ENCODE data around the gene TRA2B.

Gene TRA2B

DNA sequence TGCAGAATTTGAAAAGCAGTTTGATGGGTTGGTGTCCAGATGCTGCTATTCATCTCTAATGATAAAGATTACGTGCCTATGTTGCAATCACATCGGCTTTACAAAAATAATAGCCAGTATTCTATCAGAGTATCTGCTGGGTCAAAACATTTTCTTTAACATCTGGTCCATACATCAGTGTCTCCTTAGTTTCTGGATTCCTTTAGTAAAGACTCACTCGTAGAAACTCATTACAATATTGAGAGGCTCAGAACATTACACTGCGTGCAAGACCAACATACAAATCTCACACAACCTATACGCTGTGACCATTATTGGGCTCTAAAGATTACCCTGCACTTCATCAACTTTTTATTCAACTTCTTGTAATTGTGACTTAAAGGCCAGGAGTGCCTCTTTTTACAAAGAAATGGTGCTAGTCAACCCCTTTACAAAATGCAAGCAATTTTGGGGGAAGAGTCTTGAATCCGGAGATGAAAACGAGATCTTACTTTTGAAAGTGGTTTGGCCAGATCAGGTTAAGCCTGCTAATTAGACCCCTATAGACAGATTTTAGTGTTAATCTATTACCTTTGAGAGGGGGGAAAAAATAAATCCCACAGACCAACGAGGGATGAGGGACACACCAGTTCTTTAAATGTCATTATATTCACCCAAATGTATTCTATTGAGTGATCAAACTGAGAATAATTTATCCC is 2.9 kb downstream of the TRA2B start:
- ChIA-PET POLR2A (interaction anchor here (0.6 kb wide), 1 partner anchor 1218 kb away, joined by 3 read pairs; no protein-coding TSS in a partner anchor), CTCF (interaction anchor here (1.0 kb wide), 1 partner anchor 48 kb away, joined by 3 read pairs; no protein-coding TSS in a partner anchor)
- 0% methylated on average over 7 of the region's 8 CpGs for WGBS (ENCODE audit: insufficient coverage)
- Histone ChIP-seq H3K4me1 (ENCODE audit: control extremely low read depth in 1 of 4, control insufficient read depth in 4 of 4, insufficient read depth in 4 of 4, low read length in 3 of 4) (peaks cover 42 to 61% (median 53%) of the 10 kb centered on the region in 4 experiments), H3K4me3 (ENCODE audit: control insufficient read depth in 1 of 7, extremely low read depth in 1 of 7, insufficient read depth in 4 of 7, low read depth in 2 of 7, low read length in 6 of 7) (peak overlapping the region in 6 of 7 experiments; percentile 93 to 100 (median 98)), H3K9me3 (ENCODE audit: control extremely low read depth in 1 of 5, control insufficient read depth in 4 of 5, insufficient read depth in 2 of 5, low read depth in 1 of 5, low read length in 4 of 5) (no peaks in the 10 kb centered on the region), H3K36me3 (ENCODE audit: control insufficient read depth in 4 of 4, insufficient read depth in 4 of 4, low read length in 3 of 4) (peaks cover 5 to 34% (median 8%) of the 10 kb centered on the region in 4 experiments), H3K27ac (ENCODE audit: insufficient read depth in 1 of 2, low read depth in 1 of 2, low read length in 2 of 2, poor library complexity in 1 of 2, severe bottlenecking in 2 of 2) (peak overlapping the region; percentile 100), H3K27me3 (replicated peaks in 2 of 5; ENCODE audit: control insufficient read depth in 4 of 5, insufficient read depth in 5 of 5, low read length in 4 of 5) (no peaks in the 10 kb centered on the region)
- DNase-seq = no peak

DNA sequence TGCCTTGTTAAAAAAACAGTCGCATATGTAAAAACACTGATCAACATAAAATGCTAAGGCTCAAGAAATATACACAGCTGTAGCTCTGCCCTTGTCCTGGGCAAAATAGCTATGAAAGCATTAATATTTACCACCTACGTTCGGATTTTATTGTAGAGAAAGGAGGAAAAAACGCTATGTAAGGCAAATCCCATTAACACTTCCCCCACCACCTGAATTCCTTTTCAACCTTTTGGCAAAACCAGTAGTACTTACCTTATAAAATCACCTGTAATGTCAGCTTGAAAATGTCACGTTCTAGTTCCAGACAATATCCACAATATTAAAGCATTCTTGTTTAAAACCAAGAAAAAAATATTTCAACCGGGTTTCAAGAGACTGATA is 3.6 kb downstream of the TRA2B start:
- H3K4me1 ChIP-seq (ENCODE audit: control extremely low read depth in 1 of 4, control insufficient read depth in 4 of 4, insufficient read depth in 4 of 4, low read length in 3 of 4) = peaks cover 49 to 68% (median 61%) of the 10 kb centered on the region in 4 experiments
- H3K27me3 ChIP-seq (replicated peaks in 2 of 5; ENCODE audit: control insufficient read depth in 4 of 5, insufficient read depth in 5 of 5, low read length in 4 of 5) = no peaks in the 10 kb centered on the region
- POLR2A ChIA-PET = interaction anchor here (0.6 kb wide), 1 partner anchor 1218 kb away, joined by 3 read pairs; no protein-coding TSS in a partner anchor
- peak overlapping the region; percentile 100 for H3K27ac ChIP-seq (ENCODE audit: insufficient read depth in 1 of 2, low read depth in 1 of 2, low read length in 2 of 2, poor library complexity in 1 of 2, severe bottlenecking in 2 of 2)
- WGBS (ENCODE audit: insufficient coverage) = 0% methylated on average over 2 of the region's 6 CpGs
- H3K36me3 ChIP-seq (ENCODE audit: control insufficient read depth in 4 of 4, insufficient read depth in 4 of 4, low read length in 3 of 4) = peaks cover 7 to 40% (median 12%) of the 10 kb centered on the region in 4 experiments
- H3K4me3 ChIP-seq (ENCODE audit: control insufficient read depth in 1 of 7, extremely low read depth in 1 of 7, insufficient read depth in 4 of 7, low read depth in 2 of 7, low read length in 6 of 7) = peak overlapping the region in 6 of 7 experiments; percentile 93 to 100 (median 98)
- no peaks in the 10 kb centered on the region for H3K9me3 ChIP-seq (ENCODE audit: control extremely low read depth in 1 of 5, control insufficient read depth in 4 of 5, insufficient read depth in 2 of 5, low read depth in 1 of 5, low read length in 4 of 5)
- no peak for DNase-seq
- CTCF ChIA-PET = interaction anchor here (1.0 kb wide), 1 partner anchor 49 kb away, joined by 3 read pairs; no protein-coding TSS in a partner anchor

DNA sequence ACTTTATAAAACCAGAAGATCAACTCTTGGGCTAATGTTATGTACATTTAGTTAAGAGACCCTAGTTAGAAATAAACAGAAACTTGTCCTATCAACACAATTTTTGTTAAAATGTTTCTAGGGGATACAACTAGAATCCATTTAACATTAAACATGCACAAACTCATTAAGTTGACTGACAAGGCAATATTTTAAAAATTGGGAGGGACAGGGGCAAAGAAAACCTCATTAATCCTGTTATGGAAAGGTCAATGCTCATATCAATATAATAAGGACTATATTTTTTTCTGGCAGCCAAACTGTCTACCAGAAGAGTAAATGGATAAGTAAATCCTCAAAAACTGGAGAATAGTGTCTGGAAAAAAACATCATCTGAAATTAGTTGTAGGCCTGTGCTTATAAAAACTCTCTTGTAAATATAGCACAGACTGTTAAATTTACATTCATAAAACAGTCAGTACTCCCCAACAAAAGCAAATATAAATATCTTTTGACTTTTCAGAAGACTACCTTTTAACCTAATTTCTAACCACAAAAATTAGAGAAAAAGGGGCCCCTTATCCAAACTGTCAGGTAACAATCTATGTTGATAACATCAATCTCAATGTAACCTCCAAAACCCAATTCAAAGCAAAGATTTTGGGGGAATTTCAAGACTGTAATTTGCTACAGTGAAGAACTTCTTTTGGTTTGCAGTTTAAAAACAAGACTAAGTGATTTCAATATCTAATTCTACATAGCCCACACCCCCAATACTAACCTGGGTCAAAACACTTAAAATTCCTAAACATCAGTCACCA is 4.2 kb downstream of the TRA2B start:
- no peak for DNase-seq
- H3K4me1 ChIP-seq (ENCODE audit: control extremely low read depth in 1 of 4, control insufficient read depth in 4 of 4, insufficient read depth in 4 of 4, low read length in 3 of 4) = peaks cover 55 to 74% (median 67%) of the 10 kb centered on the region in 4 experiments
- no peaks in the 10 kb centered on the region for H3K9me3 ChIP-seq (ENCODE audit: control extremely low read depth in 1 of 5, control insufficient read depth in 4 of 5, insufficient read depth in 2 of 5, low read depth in 1 of 5, low read length in 4 of 5)
- ChIA-PET CTCF (interaction anchor here (0.9 to 2.4 kb wide), 3 partner anchors 9 to 110 kb away, joined by 3 to 14 read pairs (median 3); no protein-coding TSS in a partner anchor), POLR2A (no interaction called here)
- H3K4me3 ChIP-seq (ENCODE audit: control insufficient read depth in 1 of 7, extremely low read depth in 1 of 7, insufficient read depth in 4 of 7, low read depth in 2 of 7, low read length in 6 of 7) = peak overlapping the region in 6 of 7 experiments; percentile 93 to 100 (median 98)
- H3K36me3 ChIP-seq (ENCODE audit: control insufficient read depth in 4 of 4, insufficient read depth in 4 of 4, low read length in 3 of 4) = peaks cover 7 to 46% (median 12%) of the 10 kb centered on the region in 4 experiments
- peak overlapping the region in 1 of 2 experiments; percentile 100 for H3K27ac ChIP-seq (ENCODE audit: insufficient read depth in 1 of 2, low read depth in 1 of 2, low read length in 2 of 2, poor library complexity in 1 of 2, severe bottlenecking in 2 of 2)
- H3K27me3 ChIP-seq (replicated peaks in 2 of 5; ENCODE audit: control insufficient read depth in 4 of 5, insufficient read depth in 5 of 5, low read length in 4 of 5) = no peaks in the 10 kb centered on the region

DNA sequence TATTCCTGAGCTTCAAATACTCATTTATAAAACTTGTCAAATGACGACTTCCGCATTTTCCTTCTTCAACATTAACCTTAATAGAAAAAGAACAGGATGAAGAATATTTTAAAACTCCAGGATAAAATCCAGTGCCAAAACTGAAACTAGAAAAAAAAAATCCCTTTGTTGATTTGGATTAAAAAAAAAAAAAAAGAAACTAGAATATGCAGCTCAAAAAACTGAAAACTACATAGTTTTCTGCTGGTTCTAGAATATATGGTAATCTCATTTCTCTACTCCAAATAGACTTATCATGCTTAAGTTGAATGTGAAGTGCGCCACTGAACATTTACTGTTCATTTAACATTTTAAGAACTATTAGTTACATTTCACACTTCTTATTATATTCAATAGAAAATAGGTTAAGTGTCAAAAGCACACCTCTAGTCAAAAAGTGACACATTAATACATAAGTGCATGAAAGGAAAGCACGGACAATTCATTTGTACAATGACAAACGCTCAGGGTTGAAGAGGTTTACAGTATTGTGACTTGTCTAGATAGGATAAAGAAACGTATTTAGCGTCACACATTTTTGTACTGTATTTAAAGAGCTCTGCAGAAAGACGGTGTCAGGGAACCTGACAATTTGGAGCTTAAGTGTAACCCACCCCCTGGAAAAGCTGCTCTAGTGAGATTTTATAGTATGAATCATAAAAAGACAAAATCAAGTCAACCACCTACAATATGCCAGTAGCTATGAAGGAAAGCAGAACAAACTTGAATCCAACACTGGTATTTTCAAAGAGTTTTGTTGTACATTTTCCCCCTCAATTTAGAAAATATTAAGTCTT is 5.8 kb downstream of the TRA2B start:
- Histone ChIP-seq H3K4me1 (ENCODE audit: control extremely low read depth in 1 of 4, control insufficient read depth in 4 of 4, insufficient read depth in 4 of 4, low read length in 3 of 4) (peaks cover 57 to 87% (median 80%) of the 10 kb centered on the region in 4 experiments), H3K9me3 (ENCODE audit: control extremely low read depth in 1 of 5, control insufficient read depth in 4 of 5, insufficient read depth in 2 of 5, low read depth in 1 of 5, low read length in 4 of 5) (no peaks in the 10 kb centered on the region), H3K27ac (ENCODE audit: insufficient read depth in 1 of 2, low read depth in 1 of 2, low read length in 2 of 2, poor library complexity in 1 of 2, severe bottlenecking in 2 of 2) (peak overlapping the region in 1 of 2 experiments; percentile 21), H3K36me3 (ENCODE audit: control insufficient read depth in 4 of 4, insufficient read depth in 4 of 4, low read length in 3 of 4) (peaks cover 11 to 61% (median 20%) of the 10 kb centered on the region in 4 experiments), H3K27me3 (replicated peaks in 2 of 5; ENCODE audit: control insufficient read depth in 4 of 5, insufficient read depth in 5 of 5, low read length in 4 of 5) (no peaks in the 10 kb centered on the region), H3K4me3 (ENCODE audit: control insufficient read depth in 1 of 7, extremely low read depth in 1 of 7, insufficient read depth in 4 of 7, low read depth in 2 of 7, low read length in 6 of 7) (peak overlapping the region in 6 of 7 experiments; percentile 41 to 100 (median 83))
- peak in 2 of 3 donors; percentile 46 to 48 for DNase-seq
- POLR2A ChIA-PET = interaction anchor here (0.6 to 0.7 kb wide), 3 partner anchors 17 to 853 kb away, joined by 3 to 6 read pairs (median 4); no protein-coding TSS in a partner anchor
- WGBS (ENCODE audit: insufficient coverage) = 0% methylated on average over 3 of the region's 8 CpGs
- CTCF ChIA-PET = interaction anchor here (0.7 to 2.4 kb wide), 6 partner anchors 10 to 273 kb away, joined by 3 to 14 read pairs (median 4); no protein-coding TSS in a partner anchor

DNA sequence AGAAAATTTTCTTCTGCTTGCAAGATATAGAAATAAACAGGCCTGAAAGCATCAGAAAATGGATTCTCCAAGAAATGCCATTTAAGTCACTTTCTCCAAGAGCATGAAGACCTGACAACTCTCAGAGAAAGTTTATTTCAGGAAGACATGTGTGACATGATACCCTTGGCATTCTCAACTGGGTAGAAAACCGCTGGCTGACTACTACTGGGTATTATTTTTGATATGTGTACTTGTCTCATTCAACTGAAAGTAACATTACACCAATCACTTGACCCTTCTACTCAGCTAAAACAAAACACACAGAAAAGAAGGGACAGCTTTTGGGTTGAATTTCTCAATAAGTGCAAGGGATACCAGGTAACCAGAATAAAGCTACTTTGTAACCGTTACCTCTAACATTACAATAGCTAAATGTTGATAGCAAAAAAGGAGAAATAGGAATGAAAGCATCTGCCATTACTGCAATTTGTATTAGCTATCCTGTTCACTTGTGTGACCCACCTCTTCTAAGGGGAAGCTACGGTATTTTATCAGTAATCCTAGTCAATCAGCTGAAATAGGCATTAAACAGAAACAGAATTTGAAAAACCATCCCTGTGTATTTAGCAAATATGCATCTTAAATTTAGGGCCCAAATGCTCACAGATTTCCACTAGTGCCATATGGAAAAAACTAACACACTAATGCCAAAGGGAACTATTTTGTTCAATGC is 7.3 kb downstream of the TRA2B start:
- Histone ChIP-seq H3K4me3 (ENCODE audit: control insufficient read depth in 1 of 7, extremely low read depth in 1 of 7, insufficient read depth in 4 of 7, low read depth in 2 of 7, low read length in 6 of 7) (peak overlapping the region in 5 of 7 experiments; percentile 8 to 97 (median 73)), H3K27ac (ENCODE audit: insufficient read depth in 1 of 2, low read depth in 1 of 2, low read length in 2 of 2, poor library complexity in 1 of 2, severe bottlenecking in 2 of 2) (peak overlapping the region in 1 of 2 experiments; percentile 25), H3K36me3 (ENCODE audit: control insufficient read depth in 4 of 4, insufficient read depth in 4 of 4, low read length in 3 of 4) (peaks cover 16 to 71% (median 29%) of the 10 kb centered on the region in 4 experiments), H3K9me3 (ENCODE audit: control extremely low read depth in 1 of 5, control insufficient read depth in 4 of 5, insufficient read depth in 2 of 5, low read depth in 1 of 5, low read length in 4 of 5) (no peaks in the 10 kb centered on the region), H3K4me1 (ENCODE audit: control extremely low read depth in 1 of 4, control insufficient read depth in 4 of 4, insufficient read depth in 4 of 4, low read length in 3 of 4) (peaks cover 63 to 91% (median 80%) of the 10 kb centered on the region in 4 experiments), H3K27me3 (replicated peaks in 2 of 5; ENCODE audit: control insufficient read depth in 4 of 5, insufficient read depth in 5 of 5, low read length in 4 of 5) (no peaks in the 10 kb centered on the region)
- ChIA-PET CTCF (interaction anchor here (0.7 to 1.2 kb wide), 4 partner anchors 13 to 270 kb away, joined by 3 to 5 read pairs (median 4); no protein-coding TSS in a partner anchor), POLR2A (interaction anchor here (0.6 kb wide), 1 partner anchor 29 kb away, joined by 3 read pairs; no protein-coding TSS in a partner anchor)
- WGBS (ENCODE audit: insufficient coverage) = 20% methylated on average over 1 of the region's 3 CpGs
- no peak for DNase-seq
